SK-N-SH (cell line): ENCODE measurements around the gene BMP2K.

Experiments used
- CHD2 ChIP-seq: fragments of 150-350 bp; IDR thresholded peaks from 2 replicates; pipeline ENCODE4 v1.6.1; 2018; ENCODE audit warnings: low read length; ENCODE audit not compliant: partially characterized antibody
- CTCF ChIP-seq: fragments of 200-600 bp; sonication (generic); IDR thresholded peaks from 2 replicates; pipeline ENCODE4 v1.6.1; 2017; ENCODE audit warnings: antibody characterized with exemption, mild to moderate bottlenecking, moderate library complexity
- EP300 ChIP-seq, 2 experiments: IDR thresholded peaks; 2 replicates each; pipeline versions ENCODE4 v1.4.0 to v1.6.1; 2012; ENCODE audit warnings: borderline replicate concordance in 1 of 2, low read depth in 1 of 2, low read length in 1 of 2
- JUND ChIP-seq: IDR thresholded peaks from 2 replicates; pipeline ENCODE4 v1.4.0; 2012
- MAX ChIP-seq: IDR thresholded peaks from 2 replicates; pipeline ENCODE4 v1.4.0; 2012; ENCODE audit warnings: low read depth
- TAF1 ChIP-seq: IDR thresholded peaks from 2 replicates; pipeline ENCODE4 v1.6.1; 2012; ENCODE audit warnings: low read depth, mild to moderate bottlenecking, low read length, moderate library complexity, borderline replicate concordance
- USF1 ChIP-seq: IDR thresholded peaks from 2 replicates; pipeline ENCODE4 v1.4.0; 2012; ENCODE audit warnings: low read depth, borderline replicate concordance
- USF2 ChIP-seq: fragments of 150-350 bp; IDR thresholded peaks from 2 replicates; pipeline ENCODE4 v1.6.1; 2017; ENCODE audit warnings: antibody characterized with exemption, low read length, low read depth, borderline replicate concordance

- TF ChIP-seq CTCF (no peak), MAX (no peak), USF1 (no peak), CHD2 (no peak), USF2 (no peak), TAF1 (no peak), JUND (no peak), EP300 (IDR thresholded peaks at IDR 0.05; ENCODE audit: borderline replicate concordance in 1 of 2, low read depth in 1 of 2, low read length in 1 of 2) (no peak)
These were observed 30.9 kb downstream of the BMP2K start for GRCh38 chr4:78806943-78807460.
